GM19025 (cell line): ENCODE data around the gene OR8B12.
"Not testable (repeated sequence)": the region's sequence is repeated elsewhere in the genome, so short reads cannot be mapped to it uniquely, and the experiment has no call there.

Experiments
- ATAC-seq: cut with Tn5 transposase; IDR thresholded peaks from one replicate; pipeline ENCODE4 v1.9.1; 2021; ENCODE audit warnings: mild to moderate bottlenecking, low read depth, moderate library complexity; ENCODE audit not compliant: unreplicated experiment

OR8B12 gene

DNA sequence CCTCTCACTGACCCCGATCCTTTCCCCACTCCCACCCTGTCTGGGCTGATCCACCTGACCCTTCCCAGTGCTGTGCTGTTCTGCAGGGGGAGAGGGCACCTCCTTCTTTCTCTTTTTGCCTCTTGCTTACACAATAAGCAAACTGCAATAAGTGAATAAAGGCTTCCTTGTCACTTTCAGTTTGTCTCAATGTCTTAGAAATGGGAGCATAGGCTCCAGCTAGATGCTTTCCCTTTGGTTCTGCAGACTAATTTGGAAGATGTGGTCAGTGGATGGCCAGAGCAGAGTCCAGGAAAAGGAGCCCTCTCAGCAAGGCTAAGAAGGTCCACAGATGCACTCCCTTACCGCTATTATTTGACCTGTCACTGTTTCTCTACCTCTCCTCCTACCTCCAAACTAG is 9.4 kb downstream of the OR8B12 start:
- no peak for ATAC-seq

DNA sequence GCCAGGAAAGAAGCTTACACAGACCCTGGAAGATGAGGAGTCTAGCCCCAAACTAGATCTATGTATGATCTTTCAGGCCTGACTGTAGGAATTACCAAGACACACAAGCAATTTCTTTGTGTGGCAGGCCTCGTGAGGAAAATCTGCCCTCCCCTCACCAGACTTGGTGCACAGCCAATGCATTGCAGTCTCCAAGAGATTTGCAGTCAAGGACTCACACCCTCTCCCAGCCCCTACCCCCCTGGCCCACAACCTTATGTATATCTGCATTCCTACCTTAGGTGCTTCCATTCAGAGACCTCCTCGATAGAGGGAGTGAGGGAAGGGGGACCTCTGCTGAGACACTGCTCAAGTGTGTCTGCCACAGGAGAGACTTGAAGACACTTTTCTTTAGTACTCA is 9.8 kb downstream of the OR8B12 start:
- ATAC-seq = no peak

DNA sequence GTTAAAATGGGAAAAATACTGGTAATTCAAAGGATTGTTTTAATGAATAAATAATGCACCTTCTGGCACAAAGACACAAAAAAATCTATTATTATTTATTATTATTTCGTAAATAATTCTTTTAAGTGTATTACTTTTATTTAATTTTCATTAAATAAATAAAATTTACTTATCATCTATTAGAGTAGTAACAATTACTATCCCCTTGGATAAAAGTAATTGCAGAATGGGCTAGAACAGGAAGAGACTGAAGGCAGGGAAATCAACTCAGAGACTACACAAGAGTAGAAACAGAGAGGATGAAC is 23.0 kb downstream of the OR8B12 start:
- ATAC-seq = no peak

DNA sequence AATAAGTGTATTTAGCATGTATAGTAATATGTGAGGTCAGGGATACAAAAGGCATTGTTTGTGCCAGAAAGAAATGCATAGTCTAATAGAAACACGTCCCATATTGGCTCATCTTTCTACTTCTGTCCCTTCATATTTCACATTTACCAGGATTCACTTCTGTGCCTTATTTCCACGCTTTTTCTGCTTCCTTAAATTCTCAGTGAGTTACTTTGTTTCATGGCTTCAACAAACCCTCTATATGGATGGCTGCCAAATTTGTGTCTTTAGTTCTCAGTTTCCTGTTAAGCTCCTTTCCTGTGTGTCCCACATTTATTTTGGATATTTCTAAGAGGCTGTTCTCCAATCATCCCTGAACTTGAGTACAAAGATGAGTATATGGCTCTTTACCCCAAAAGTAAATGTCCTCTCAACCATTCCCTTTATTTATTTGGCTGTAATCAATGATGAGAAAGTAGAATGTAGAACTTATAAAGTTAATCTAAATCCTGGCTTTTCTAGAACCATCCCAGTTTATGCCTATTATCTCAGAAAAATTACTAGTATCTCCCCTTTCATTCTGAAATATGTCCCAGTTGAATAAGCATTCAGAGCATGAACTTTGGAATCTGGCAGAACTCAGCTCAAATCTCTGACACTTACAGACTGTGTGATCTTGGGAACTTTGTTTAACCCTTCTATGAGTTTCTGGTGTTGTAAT is 23.5 kb downstream of the OR8B12 start:
- no peak for ATAC-seq

DNA sequence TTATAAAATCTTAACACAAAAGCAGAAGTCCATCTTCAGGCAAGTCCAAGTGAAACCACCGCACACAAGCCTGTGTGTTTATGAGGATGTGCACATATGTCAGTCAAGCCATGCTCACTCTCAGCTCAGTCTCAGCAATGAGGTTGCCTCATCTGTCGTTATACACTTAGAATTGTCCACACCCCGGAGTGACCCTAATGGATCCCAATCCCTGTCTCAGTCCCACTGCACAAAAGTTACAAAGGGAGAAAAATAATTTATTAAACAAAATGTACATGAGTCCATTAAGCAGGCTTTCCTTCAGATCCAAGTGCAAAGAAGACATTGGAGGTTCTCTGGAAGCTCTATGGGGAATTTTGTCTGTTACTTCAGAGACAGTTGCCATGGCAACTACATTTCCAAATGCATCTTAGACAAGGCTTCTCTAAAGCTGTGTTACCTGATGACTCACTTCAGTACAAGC is 24.4 kb downstream of the OR8B12 start:
- no peak for ATAC-seq

DNA sequence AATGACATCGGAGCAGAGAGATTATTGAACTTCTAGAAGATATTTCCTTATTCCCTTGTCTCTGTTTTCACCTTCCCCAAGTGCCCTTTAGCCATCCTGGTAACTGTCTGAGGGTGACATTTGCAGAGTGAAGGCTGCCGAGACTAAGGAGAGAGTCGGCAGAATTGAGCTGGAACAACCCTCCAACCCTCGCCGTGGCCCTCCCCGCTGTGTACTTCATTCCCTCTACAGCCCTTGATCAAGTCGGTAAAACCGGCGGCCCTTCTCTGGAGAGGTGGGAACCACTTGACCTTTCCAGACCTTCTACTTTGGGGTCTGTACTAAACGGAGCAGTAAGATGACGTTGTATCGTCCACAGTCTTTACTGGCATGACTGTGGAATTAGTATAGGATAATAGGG is 26.1 kb downstream of the OR8B12 start:
- no peak for ATAC-seq

DNA sequence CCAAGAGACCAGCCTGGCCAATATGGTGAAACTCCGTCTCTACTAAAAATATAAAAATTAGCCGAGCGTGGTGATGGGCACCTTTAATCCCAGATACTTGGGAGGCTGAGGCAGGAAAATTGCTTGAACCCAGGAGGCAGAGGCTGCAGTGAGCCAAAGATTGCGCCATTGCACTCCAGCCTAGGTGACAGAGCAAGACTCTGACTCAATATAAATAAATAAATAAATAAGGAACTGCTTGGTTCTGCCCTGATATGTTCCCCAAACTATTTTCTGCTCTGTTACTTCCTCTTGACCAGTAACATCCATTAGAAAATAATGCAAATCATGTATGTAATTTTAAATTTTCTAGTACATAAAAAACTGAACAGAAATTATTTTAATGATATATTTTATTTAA is 28.8 kb downstream of the OR8B12 start:
- not testable (repeated sequence) for ATAC-seq

DNA sequence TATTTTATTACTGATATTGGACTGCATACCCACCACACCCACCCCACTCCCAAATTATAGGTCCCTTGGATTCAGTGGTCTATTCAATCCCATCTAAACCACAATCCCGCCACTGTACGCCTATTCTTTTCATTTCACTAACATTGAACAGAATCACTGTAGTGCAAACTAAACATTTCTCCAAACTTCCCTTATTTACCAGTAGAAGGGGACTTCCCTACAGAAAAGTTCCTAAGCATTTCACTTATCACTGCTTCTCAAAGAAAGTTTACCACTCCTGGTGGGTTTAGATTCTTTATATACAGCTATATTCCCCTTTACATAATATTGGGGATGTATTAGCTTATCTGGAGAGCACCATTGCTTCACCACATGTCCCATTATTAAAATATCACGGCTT is 29.3 kb downstream of the OR8B12 start:
- no peak for ATAC-seq

DNA sequence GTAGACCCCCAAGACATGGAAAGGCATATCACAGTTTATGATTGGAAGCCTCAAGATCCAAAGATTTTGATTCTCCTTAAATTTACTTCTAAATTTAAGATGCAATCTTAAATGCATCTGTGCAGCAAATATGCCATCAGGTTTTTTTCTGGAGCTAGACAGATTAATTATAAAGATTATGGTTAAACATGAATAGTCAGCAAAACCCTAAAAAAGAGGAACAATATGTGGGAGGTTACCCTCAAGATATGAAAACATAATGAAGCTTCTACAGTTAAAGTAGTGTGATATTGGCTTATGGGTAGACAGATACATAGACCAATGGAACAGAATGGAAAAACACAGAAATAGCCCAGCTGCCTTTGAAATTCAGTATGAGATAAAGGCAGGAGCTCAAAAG is 31.7 kb downstream of the OR8B12 start:
- no peak for ATAC-seq

DNA sequence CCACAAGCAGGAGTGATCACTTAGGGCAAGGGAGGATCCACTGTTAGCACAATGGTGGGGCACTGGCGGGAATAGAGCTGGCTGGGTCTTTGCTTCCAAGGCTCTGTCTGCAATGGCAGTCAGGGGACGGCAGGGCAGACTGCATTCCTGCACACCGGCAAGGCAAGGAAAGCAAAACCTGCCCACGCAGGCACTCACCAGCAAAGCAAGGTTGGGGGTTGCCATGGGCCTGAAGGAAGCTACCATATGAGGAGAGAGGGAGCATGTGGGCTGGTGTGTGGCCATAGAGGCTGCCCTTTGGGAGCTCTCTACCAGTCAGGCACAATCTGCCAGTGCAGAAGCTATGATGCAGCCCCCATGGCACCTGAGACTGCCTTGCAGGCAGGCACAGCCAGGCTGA is 33.2 kb downstream of the OR8B12 start:
- no peak for ATAC-seq

DNA sequence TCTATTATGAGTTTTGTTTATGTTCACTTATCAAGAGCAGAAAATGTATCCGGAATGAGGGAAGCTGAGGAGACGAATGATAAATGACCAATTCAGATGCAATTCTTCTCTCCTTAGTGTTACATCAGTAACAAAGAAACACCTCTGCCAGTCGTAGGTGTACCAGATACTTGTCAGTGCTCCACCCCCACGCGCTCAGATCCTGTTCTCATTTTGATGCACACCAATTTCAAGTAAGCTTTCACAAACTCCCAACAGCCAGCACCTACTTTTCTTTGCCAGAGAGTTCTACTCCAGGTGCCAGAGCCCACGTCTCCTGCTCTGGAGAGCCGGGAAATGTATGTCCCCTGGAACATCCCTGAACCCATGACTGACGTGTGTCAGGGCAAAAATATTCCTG is 43.7 kb downstream of the OR8B12 start:
- ATAC-seq = no peak

DNA sequence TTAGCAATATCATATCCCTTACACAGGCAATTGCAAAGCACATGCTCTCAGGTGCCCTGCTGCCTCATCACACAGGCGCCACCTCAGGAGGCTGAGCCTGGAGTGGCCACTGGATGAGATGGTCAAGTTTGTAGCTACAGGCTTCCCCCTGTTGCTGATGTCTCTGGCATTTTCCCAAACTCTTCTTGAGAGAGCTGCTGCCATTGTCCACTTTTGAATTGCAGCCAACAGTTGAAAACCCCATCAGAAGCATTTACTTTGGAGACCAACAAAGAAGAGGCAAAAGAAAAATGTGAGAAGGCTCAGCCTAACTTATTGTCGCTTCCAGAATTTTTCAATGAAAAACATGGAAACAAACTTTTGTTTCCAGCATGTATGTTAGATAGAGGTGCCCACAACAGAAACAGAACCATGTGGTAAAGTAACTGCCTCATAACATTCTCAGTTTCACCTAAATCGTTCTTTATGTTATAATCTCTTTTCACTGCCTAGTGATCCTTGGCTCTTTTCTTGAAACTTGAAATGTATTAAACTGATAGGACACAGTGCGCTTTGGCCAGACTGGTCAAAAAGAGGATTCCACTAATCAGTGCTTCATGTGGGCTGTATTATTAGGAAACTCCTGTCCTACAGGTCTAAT is 50.3 kb downstream of the OR8B12 start:
- no peak for ATAC-seq
